HG02623 (cell line): Measurements from ENCODE around the gene DOK4.

Experiments used
- ATAC-seq: cut with Tn5 transposase; IDR thresholded peaks from one replicate; pipeline ENCODE4 v1.9.1; 2021; ENCODE audit warnings: moderate library complexity; ENCODE audit not compliant: unreplicated experiment

DOK4 gene

DNA sequence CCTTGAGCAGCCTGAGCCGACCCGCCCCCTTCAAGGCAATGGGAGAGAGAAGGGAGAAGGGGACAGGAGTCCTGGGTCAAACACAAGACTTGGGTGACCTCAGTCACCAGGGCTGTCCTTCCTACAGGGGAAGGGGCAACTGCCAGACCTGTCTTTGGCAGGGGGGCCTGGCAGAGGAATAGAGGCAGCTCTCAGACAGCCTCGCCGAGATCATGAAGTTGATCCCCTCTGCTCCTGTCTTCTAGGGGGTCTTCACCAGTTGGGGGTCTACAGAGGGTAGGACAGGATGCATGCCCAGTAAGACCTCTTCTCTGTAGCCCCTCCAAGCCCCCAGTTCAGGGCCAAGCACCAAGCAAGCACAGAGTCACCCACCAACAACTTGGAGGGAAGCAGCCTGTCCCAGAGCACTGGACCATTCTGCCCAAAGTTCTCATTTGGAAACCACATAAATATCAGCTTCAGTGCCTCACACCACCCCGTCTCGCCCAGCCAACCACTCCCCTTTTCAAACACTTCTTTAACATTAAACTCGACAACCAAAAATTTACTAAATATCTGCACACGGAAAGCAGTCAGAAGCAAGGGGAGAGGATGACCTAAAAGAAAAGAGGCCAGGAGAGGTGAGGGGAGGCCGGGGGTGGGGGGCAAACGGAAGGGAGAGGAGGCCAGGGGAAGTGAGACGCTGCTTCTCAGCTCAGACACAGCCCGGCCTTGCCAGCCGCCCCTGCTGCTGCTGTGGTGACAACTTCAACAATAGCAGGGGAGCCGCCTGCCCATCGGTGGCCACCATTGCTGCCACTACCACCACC is 7.7 kb downstream of the DOK4 start:
- ATAC-seq: no peak

DNA sequence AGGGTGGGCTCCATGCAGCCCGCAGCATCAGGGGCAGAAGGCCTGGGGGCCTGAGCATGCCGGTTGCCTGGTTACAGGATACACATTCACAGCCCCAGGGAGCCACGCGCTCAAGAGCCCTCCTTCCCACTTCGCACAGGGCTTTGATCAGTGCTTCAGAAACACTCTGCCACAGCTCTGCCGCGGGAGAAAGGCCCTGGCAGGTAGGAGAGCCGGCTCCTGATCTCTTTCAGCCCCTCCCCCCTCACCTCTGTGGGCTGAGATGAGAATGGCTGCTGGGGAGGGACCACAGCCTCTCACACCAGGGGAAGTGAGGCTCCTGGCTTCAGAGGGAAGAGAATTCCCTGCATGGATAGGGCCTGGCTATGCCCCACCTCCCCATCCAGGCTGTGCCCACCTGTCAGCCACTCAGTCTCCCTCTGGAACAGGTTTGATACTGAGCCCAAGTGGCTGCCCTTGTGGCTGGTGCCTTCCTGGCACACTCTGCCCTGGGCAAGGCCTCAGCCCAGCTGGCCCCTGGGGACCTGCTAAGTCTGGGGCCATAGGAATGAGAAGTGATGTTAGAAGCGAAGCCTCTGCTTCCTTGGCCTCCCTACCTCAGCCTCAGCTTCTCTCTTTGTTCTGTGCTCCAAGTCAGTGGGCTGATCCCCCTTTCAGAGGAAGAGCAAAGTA is 8.6 kb downstream of the DOK4 start:
- no peak for ATAC-seq

DNA sequence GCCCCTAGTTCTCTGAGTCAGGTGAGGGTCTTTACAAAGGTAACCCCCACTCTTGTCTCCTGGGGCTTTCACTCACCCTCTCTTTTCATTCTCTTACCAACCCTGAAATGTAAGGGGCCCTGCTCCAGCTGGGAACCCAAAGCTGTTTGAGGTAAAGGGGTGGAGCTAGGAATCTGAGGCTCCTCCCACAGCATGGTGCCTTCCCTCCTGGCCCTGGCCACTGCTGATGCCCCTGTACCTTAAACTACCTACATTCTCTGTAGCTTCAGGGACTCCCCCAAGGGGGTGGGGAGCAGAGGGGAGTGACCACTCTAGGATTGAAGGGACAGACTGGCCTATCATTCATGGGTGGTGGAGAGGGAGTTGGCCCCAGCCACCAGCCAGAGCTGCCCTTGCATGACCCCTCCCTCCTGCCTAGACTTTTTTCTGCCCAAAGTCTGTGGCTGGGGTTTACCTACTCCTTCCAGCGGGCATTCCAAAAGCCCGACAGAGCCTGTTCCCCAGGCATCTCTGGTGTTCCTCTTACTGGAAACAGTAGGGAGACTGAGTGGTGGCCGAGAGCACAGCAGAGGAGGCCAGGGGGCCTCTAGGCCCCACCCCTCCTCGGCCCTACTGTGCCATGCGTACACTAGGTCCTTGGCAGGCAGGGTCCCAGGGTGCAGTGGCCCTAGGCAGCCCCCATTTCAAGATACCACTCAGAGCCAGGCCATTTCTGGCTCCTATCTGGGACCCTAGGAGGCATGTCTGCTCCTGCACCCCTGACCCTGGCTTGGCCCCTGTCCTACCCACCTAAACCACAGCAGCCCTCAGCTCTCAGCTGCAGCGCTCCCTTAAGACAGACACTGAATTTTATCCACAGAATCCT is 9.5 kb downstream of the DOK4 start:
- no peak for ATAC-seq

DNA sequence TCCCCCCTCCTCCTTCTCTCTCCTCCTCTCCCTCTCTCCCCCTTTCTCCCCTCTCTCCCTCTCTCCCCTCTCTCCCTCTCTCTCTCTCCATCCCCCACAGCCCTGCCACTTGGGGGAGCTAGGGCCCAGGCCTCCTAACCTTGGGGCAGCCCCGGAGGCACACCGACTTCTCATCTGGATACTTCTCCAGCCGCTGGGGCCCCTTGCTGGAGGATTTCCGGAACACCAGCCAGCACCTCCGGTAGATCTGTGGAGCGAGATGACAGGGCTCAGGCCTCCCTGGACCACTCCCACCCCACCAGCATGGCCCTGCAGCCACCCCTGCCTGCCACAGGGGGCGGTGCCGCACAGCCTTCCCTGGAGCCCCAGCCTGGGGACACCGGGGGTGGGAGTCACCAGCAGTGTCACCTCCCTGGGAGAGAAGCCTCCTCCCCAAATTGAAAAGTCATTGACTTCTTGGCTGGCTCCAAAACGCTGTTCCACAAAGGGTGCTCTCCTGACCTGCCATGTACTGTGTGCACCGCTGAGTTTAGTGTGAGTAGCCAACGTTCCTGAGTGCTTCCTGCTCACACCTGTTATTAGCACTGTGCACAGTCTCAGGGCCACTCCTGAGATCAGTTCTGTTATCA is 10.5 kb downstream of the DOK4 start:
- ATAC-seq: peak; percentile 89

DNA sequence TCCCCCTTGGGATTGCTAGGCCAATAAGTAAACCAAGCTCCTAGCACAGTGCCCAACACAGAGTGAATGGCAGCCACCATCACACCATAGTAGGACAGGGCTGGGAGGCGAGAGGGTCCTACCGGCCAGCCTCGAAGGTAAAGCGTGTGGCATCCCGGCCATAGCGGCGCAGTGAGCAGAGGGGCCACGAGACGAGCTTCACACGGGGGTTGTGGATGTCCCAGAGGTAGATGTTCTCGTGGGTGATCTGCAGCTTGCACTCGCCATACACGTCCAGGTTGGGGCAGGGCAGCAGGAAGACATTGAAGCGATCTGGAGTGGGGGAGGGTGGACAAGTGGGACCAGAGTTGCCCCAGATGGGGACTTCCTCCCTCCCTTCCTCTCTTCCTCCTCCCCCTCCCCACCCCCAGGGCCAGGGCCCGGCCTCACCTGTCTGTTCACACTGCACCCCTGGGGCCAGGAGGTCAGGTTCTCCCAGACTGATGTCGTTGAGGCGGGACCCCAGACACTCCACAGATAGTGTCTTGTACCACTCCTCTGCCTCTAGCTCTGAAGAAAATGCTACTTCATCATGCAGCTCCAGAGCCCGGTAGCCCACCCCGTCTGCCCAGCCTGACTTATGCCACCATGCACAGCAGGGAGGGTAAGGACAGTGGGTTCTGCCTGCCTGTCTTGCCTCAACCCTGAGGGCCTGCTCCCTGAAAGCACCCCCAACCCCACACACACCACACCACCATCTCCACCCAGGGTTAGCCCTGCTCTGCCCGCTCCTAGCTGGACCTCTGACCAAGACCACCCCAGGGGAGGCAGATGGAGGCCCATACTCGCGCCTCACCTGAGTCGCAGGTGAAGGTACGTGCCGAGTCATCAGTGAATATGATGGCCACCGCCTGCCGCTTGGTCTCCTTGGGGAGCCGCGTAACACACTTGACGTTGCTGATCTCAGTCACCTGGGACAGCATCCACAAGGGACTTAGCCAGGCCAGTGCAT is 11.3 kb downstream of the DOK4 start:
- no peak for ATAC-seq

DNA sequence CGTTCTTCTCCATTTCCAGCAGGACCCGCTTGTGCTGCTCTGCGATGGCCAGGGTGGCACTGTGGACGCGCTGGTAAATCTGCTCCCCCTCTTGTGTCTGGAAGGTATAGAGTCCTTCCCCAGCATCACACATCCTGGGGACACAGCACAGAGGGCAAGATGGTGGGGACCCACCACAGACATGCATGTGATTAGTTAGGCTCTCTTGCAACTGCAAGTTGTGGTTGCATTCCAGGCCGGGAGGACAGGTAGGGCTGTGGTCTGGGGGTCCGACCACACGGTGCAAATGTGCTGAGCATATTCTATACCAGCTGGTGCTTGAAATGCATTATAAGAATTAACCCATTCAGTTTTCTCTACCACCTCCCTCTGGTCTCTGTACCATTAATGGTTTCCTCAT is 12.4 kb downstream of the DOK4 start:
- no peak for ATAC-seq

DNA sequence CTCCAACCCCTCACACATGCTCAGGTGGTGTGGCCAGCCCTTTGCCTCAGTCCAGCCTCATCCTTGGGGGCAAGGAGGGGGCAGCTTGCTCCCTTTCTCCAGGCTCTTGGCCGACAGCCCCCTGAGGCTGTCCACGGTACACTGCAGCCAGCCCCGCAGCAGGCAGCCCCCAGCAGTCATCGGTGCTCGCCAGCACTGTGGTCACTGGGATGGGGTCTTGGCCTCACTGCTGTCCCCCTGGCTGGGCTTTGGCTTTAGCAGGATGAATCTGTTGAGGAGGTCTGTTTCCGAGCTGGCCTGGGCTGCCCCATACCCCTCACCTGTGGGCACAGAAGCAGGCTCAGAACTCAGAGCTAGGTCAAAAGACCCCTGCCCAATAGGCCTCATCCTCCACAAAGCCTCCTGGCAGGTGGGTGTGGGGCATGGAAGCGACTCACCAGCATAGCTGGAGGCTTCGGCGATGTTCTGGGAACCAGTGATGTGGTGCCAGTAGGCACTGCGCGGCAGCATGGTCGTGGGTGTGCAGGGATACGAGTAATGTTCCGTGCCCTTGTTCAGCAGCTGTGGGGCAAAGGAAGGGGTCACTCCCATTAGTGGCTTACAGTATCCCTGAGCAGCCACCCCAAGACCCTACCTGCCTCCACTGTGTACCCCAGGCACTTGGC is 13.0 kb downstream of the DOK4 start:
- ATAC-seq: no peak

DNA sequence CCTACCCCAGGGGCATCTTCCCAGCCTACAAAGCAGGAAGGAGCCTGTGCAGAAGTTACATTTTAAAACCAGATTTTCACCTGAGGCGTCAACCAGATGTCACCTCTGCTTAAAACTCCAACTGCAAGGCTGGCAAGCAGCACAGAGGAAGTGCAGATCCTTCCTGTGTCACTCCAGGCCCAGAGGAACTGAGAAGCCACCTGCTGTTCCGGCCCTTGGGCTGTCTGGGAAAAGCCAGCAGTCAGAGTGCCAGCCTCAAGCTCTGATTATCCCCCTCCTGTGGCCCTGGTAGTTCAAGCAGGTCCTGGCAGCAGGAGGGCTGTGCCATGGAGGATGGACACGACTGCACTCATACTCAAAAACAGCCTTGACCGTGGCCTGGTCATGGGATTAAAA is 13.6 kb downstream of the DOK4 start:
- ATAC-seq: no peak

DNA sequence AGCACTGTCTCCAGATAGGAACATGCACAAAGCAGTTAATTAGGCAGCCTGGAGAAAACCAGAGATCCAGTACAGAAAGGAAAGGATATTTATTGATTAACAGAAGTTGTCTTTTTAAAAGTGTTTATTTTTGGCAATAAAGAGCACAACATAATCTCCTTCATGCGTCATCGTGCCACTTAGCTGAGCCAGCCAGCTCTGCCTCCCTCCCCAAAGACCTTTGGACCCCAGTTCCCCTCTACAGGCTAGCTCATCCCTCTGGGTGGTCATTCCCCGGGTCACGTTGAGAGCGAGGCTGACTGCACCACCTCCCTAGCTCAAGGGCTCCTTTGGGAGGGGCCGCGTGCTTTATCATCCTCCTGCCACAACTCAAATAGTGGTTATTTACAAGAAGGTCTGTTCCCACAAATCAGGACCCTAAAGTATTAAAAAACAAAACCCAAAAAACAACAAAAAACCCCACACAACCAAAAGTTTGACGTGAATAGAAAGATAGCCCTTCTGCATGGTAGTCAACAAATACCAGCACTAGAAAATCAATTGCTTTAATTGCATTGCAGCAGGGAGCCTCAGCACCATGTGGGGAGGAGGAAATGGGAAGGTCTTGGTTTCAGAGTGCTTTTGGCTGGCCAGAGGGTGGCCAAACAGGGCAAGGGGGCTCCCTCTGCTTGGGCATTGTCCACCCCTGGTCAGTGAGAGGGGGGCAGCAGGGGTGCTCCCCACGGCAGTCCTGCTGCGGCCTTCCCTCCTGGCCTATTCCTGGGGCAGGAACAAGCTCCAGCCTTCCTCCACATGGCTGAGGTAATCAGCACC is 14.2 kb downstream of the DOK4 start:
- ATAC-seq: no peak

DNA sequence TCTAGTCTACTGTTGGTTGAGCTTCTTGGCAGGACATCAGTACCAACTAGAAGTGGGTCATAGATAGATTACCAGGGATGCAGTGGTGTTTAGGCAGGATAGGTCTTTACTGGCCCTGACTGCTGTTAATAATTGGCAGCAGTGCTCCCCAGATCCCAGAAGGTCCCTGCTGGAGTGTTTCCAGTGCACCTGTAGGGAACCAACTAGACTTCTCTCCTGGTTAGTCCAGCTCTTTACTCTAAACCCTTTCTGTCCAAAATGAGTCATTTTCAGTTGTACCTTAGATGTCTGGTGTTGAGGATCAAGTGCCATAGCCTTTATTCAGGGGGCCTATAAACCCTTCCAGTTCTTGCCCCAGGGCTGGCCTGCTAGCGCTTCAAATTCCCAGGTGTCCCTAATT is 15.1 kb downstream of the DOK4 start:
- ATAC-seq: no peak

DNA sequence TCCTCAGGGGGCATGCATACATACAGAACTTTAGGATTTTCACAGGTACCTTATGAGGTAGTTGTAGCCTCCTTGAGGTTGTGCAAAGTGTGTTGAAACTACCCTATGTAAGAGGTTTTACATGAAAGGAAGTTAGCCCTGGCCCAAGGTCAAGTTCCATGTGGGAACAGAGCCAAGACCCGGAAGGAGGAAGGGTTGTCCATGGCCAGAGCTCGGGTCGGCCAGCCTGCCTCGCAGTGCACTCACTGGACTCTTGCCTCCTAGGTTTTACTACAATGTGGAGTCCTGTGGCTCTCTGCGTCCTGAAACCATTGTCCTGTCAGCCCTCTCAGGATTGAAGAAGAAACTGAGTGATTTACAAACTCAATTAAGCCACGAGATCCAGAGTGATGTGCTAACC is 15.6 kb downstream of the DOK4 start:
- ATAC-seq: no peak

DNA sequence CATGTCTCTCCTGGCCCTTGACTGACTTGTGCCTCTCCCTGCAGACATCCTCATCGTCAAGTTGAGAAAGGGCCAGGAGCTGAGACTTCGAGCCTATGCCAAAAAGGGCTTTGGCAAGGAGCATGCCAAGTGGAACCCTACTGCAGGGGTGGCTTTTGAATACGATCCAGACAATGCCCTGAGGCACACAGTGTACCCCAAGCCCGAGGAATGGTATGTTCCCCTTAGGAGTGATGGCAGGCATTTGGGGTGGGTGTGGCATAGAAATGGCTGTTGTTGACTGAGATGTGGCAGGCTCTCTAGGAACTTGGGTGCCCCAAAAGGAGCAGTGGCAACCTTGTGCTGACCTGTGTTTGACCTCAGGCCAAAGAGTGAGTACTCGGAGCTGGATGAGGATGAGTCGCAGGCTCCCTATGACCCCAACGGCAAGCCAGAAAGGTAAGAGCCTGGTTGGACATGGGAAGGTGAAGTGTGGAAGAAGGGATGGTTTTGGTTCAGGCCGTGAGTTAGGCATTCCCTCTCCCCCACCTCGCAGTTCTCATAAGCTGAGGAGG is 16.3 kb downstream of the DOK4 start:
- ATAC-seq: no peak

DNA sequence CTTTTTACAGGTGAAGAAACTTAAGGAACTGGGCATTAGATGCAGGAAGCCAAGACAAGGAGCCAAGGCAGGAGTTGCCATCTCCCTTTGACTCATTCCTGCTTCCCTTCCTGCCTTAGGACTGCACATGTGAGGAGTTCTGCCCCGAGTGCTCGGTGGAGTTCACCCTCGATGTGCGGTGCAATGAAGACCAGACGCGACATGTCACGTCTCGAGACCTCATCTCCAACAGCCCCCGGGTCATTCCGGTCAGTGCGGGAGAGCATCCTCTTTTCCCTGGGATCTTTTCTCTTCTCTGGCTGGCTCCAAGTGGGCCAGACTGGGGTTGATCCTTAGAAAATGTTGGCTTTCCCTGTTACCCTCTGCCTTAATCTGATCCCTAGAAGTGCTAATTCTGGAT is 17.2 kb downstream of the DOK4 start:
- ATAC-seq: no peak

DNA sequence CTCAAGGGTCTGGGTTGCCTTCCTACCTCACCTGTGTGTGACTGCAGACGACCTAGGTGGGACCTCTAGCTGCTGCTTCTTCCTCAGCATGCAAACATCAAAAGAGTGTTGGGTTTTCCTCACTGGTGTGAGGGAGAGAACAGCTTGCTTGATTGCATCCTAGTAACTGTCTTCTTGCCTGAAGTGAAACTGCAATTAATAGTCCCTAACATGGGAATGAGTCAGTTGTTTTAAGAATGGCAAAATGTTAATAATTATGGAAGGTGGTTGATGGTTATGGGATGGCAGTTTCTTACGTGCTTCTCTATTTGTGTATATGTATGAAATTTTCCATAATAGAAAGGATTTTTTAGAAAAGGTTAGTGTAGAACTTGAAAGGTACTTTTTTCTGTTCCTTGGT is 17.9 kb downstream of the DOK4 start:
- ATAC-seq: no peak

DNA sequence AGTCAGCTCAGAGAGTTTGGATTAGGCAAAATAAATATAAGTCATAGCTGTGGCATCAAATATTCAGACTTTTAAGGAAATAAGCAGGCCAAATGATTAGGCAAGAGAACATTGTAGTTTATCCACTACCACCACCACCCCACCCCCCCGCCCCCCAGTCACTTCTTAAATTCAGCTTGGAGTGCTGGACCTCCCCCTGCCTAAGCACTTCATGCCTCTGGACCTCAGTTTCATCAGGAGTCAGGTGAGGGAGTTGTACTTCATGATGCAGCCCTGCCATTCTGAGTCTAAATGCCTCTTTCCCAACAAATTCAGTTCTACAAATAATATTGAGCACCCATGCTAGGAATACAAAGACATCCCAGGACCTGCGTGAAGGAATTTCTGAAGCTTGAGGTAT is 21.8 kb downstream of the DOK4 start:
- ATAC-seq: no peak

DNA sequence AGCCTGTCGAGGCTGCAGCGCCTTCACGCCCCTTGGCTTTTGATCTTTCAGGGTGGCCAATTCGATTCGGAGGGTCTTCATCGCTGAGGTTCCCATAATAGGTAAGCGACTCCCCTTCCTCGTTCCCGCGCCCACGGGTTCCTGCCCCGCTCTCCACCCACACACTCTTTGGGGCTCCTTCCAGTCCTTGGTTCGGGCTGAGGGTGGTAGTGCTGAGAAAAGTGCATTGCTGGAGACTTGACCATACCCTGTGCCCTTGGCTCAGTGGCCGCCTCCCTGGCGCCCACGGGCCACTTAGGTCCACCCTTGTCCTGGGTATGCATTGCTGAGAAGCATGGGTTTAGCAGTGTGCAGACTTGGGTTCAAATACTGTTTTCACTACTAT is 23.3 kb downstream of the DOK4 start:
- ATAC-seq: peak; percentile 12

DNA sequence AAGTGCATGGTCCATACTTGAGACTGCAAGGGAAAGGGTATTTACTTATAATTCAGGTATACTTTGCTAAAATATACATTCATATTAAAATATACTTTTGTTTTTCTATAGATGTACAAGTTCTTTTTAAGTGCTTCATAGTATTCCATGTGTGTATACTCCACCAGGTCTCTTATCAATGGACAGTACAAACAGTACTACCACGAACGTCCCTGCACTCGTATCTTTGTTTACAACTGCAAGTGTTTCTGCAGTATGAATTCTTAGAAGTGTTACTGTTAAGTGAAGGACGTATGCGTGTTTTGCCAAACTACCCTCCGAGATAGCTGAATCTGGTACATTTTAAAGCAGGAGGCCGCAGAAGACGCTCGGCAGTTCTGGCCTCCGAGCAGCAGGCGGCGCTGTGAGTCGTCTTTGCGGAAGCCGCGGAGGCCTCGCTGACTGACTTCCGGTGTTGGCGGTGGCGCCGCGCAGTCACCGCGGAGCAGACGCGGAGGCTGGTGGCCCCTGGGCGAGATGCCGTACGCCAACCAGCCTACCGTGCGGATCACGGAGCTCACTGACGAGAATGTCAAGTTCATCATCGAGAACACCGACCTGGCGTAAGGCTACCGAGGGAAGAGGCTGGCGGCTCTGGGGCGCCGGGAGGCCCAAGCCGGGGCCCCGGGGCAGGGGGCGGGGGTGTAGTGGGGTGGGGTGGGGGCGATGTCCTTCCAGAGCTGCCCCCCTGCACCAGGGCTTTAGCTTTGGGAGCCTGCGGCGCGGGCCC is 23.9 kb downstream of the DOK4 start, which contains the start of gene POLR2C:
Gene POLR2C, plus strand, starts transcription at position 471 of the 769 bp plus-strand sequence. Its CDS starts 46 bp downstream, at position 517.
- peak; percentile 77 for ATAC-seq

DNA sequence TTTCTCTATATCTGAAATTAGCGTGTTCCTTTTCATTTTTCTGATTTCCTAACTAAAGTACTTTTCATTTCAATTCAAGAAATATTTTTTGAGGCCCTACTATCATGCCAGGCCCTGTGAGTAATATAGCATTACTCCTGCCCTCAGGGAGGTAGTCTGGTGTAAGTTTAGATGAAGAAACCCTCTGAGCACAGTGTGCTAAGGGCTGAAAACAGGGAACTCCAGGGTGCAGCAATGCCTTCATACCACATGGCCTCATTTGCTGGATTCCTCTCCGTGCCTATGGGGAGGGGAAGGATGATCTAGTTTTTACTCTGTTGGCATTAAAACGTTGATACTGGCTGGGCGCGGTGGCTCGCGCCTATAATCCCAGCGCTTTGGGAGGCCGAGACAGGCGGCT is 34.3 kb downstream of the DOK4 start:
- ATAC-seq: no peak
